ENCODE measurements around the gene ZNF710.

- TF ChIP-seq POLR2A (IDR thresholded peaks at IDR 0.05) = no peak
- no peak for TF ChIP-seq CTCF (IDR thresholded peaks at IDR 0.05)
Measured at GRCh38 chr15:90074916-90075315, 73.8 kb downstream of the ZNF710 start.
